HepG2 (cell line): ENCODE results near the gene KCTD6. TPM values are rescaled to one million over a fixed set of nuclear protein-coding genes. Genes with fewer than 3 reads are reported as not detected.

Experiments used
- ATAC-seq: fragments of 200-7000 bp; cut with Tn5 transposase; 3 replicates; pipeline ENCODE4 v1.9.1; 2020; ENCODE audit warnings: mild to moderate bottlenecking, moderate library complexity
- BruUV-seq: library from RNA; stranded (reverse); fragments of 400-500 nt; replicated peaks from 2 replicates; lab custom pipeline; 2021; lab: Mats Ljungman, UMichigan
- CTCF ChIA-PET: fragments of 300-600 bp; formaldehyde crosslinking; extraction: SDS; loops from one replicate; lab custom pipeline; 2021; ENCODE audit warnings: low total read pairs, inconsistent platforms, low intra/inter-chr PET ratio; lab: Yijun Ruan, JAX
- POLR2A ChIA-PET: fragments of 350-600 bp; sonication (Branson Sonifier 250); formaldehyde crosslinking; loops from one replicate; lab custom pipeline; 2020; ENCODE audit warnings: antibody characterized with exemption, inconsistent platforms; lab: Yijun Ruan, JAX
- DNase-seq: peaks from one replicate; pipeline ENCODE4 v3.0.0-alpha.2; 2015; ENCODE audit warnings: low spot score
- FAIRE-seq: peaks from 3 replicates; lab custom pipeline; 2011; peaks lifted over from hg19 to GRCh38; lab: Jason Lieb, UNC
- H2AFZ ChIP-seq: one replicate; pipeline ENCODE4 v1.6.1; 2011; ENCODE audit warnings: low read length, inconsistent platforms
- H3K27ac ChIP-seq: fragments of 300-600 bp; 3 replicates; pipeline ENCODE4 v1.8.0; 2011; ENCODE audit warnings: mixed run types, mild to moderate bottlenecking, mixed read lengths, low read length, inconsistent platforms; ENCODE audit not compliant: insufficient read depth; ENCODE audit errors: extremely low read length
- H3K27me3 ChIP-seq, 2 experiments: fragments of 200-600 bp in 1 of 2; 2 replicates in 1 of 2; 3 replicates in 1 of 2; pipeline versions ENCODE4 v1.6.0 to v1.8.0; 2011; ENCODE audit warnings: low read length in 2 of 2, mild to moderate bottlenecking in 2 of 2, moderate library complexity in 2 of 2, inconsistent platforms in 1 of 2; ENCODE audit not compliant: insufficient read depth in 2 of 2, control insufficient read depth in 1 of 2
- H3K36me3 ChIP-seq, 2 experiments: fragments of 200-600 bp in 1 of 2; replicated peaks in 1 of 2; 2 replicates in 1 of 2; 3 replicates in 1 of 2; pipeline versions ENCODE4 v1.5.1 to v1.8.0; 2011; ENCODE audit warnings: low read length in 2 of 2, inconsistent platforms in 1 of 2; ENCODE audit not compliant: insufficient read depth in 2 of 2, control insufficient read depth in 1 of 2
- H3K4me1 ChIP-seq: 2 replicates; pipeline ENCODE4 v1.5.1; 2012; ENCODE audit warnings: low read length, inconsistent platforms; ENCODE audit not compliant: insufficient read depth
- H3K4me2 ChIP-seq: 2 replicates; pipeline ENCODE4 v1.6.0; 2011; ENCODE audit warnings: low read depth, low read length, inconsistent platforms
- H3K4me3 ChIP-seq, 3 experiments: fragments of 200-600 bp in 1 of 3; sonication (generic), shearing (Covaris generic) in 1 of 3; replicated peaks in 1 of 3; 2 replicates each; pipeline ENCODE4 v1.5.1; 2011 to 2016; ENCODE audit warnings: low read length in 3 of 3, inconsistent platforms in 2 of 3, low read depth in 2 of 3, mild to moderate bottlenecking in 2 of 3, control low read depth in 1 of 3, mixed read lengths in 1 of 3; ENCODE audit not compliant: insufficient read depth in 1 of 3
- H3K79me2 ChIP-seq: one replicate; pipeline ENCODE4 v1.6.1; 2011; ENCODE audit warnings: low read length, inconsistent platforms; ENCODE audit not compliant: insufficient read depth
- H3K9ac ChIP-seq: 2 replicates; pipeline ENCODE4 v1.6.0; 2011; ENCODE audit warnings: mild to moderate bottlenecking, low read depth, low read length, inconsistent platforms; ENCODE audit not compliant: insufficient read depth
- H3K9me3 ChIP-seq: 2 replicates; pipeline ENCODE4 v1.5.1; 2012; ENCODE audit warnings: mild to moderate bottlenecking, low read length
- H4K20me1 ChIP-seq: 2 replicates; pipeline ENCODE4 v1.6.0; 2011; ENCODE audit warnings: inconsistent platforms, mild to moderate bottlenecking, low read length, moderate library complexity; ENCODE audit not compliant: insufficient read depth
- ASH2L ChIP-seq: fragments of 300-600, 200-600 bp; sonication (generic); IDR thresholded peaks from 2 replicates; pipeline ENCODE4 v1.7.0; 2017; ENCODE audit warnings: low read depth, mild to moderate bottlenecking, moderate library complexity, mixed read lengths, low read length; ENCODE audit not compliant: insufficient read length
- BHLHE40 ChIP-seq: IDR thresholded peaks from 2 replicates; pipeline ENCODE4 v1.6.1; 2011; ENCODE audit warnings: low read length, improper control_type of control experiment
- CEBPB ChIP-seq: IDR thresholded peaks from 2 replicates; pipeline ENCODE4 v1.6.1; 2011; ENCODE audit warnings: low read depth, low read length, improper control_type of control experiment, borderline replicate concordance
- NFKBIZ ChIP-seq: IDR thresholded peaks from 2 replicates; pipeline ENCODE4 v1.6.1; 2018; ENCODE audit warnings: missing genetic modification reagents, missing compliant biosample characterization
- PHB2 ChIP-seq: fragments of 450-650 bp; IDR thresholded peaks from 2 replicates; pipeline ENCODE4 v1.6.1; 2018; ENCODE audit not compliant: partially characterized antibody
- RFXAP ChIP-seq: sonication (generic); formaldehyde crosslinking; IDR thresholded peaks from 2 replicates; pipeline ENCODE4 v1.4.0; 2020; ENCODE audit warnings: missing genetic modification reagents, borderline replicate concordance
- TBX2 ChIP-seq: sonication (generic); formaldehyde crosslinking; IDR thresholded peaks from 2 replicates; pipeline ENCODE4 v1.5.0; 2020; ENCODE audit warnings: missing genetic modification reagents, mild to moderate bottlenecking, borderline replicate concordance
- ZNF274 ChIP-seq: sonication (generic); formaldehyde crosslinking; IDR thresholded peaks from 2 replicates; pipeline ENCODE4 v1.5.1; 2020; ENCODE audit warnings: mild to moderate bottlenecking, missing genetic modification reagents
- ZNF839 ChIP-seq: sonication (generic); formaldehyde crosslinking; IDR thresholded peaks from 2 replicates; pipeline ENCODE4 v1.4.0; 2020; ENCODE audit warnings: missing genetic modification reagents, mild to moderate bottlenecking, borderline replicate concordance
- WGBS: methylation state at CpG from one replicate; pipeline ENCODE4 v1.1.6; 2017; ENCODE audit warnings: low lambda C conversion rate; 5-methylcytosine and 5-hydroxymethylcytosine counted together
- in situ Hi-C: cut with HindIII; loops from 2 replicates; pipeline ENCODE4 v1.10.0; 2017; ENCODE audit warnings: low pct_unique_long_range_greater_than_20kb; ENCODE audit not compliant: extremely low pct_ligation_motif_present
- intact Hi-C: fragments of 100-400 bp; cut with micrococcal nuclease; formaldehyde crosslinking; loops from one replicate; pipeline ENCODE4 v1.10.0; 2022; ENCODE audit not compliant: unreplicated experiment
- polyA plus RNA-seq, 8 experiments: library from polyadenylated mRNA; depleted of rRNA in 3 of 8; stranded (reverse) in 7 of 8; unstranded in 1 of 8; fragments of >200 nt; fragmentation: Illumina TruSeq in 4 of 8; extraction: Trizol in 4 of 8; gene quantifications; 2 replicates each; pipeline versions ENCODE4 v1.2.1 to v1.2.3, GENCODE V29; 2011 to 2016; ENCODE audit warnings: low read depth in 4 of 8, missing spikeins in 1 of 8, mixed read lengths in 1 of 8; ENCODE audit not compliant: insufficient read depth in 1 of 8
- total RNA-seq, 5 experiments: library from RNA; depleted of rRNA; stranded (reverse); fragments of >200 nt; fragmentation: Illumina TruSeq; extraction: Trizol; gene quantifications; 2 replicates each; pipeline ENCODE4 v1.2.3, GENCODE V29; 2016; ENCODE audit warnings: low read depth in 1 of 5
- TF ChIP-seq, protein P1 (sequence below): IDR thresholded peaks from 2 replicates; pipeline ENCODE4 v1.6.1; 2016; ENCODE audit warnings: control low read depth
- TF ChIP-seq, protein P2 (sequence below): IDR thresholded peaks from 2 replicates; pipeline ENCODE4 v1.6.1; 2016; ENCODE audit warnings: mild to moderate bottlenecking
- TF ChIP-seq, protein P3 (sequence below): sonication (generic); formaldehyde crosslinking; IDR thresholded peaks from 2 replicates; pipeline ENCODE4 v1.4.0; 2020; ENCODE audit warnings: low read depth, missing genetic modification reagents
- TF ChIP-seq, protein P4 (sequence below): sonication (generic); formaldehyde crosslinking; IDR thresholded peaks from 2 replicates; pipeline ENCODE4 v1.4.0; 2020; ENCODE audit warnings: missing genetic modification reagents, mild to moderate bottlenecking, borderline replicate concordance

Gene KCTD6
- total and polyA plus RNA-seq, 2 of the 13 experiments (the other 11 are each of a cell fraction or from before 2014, with no cell fraction given), result 13.4 to 14.2 TPM

DNA sequence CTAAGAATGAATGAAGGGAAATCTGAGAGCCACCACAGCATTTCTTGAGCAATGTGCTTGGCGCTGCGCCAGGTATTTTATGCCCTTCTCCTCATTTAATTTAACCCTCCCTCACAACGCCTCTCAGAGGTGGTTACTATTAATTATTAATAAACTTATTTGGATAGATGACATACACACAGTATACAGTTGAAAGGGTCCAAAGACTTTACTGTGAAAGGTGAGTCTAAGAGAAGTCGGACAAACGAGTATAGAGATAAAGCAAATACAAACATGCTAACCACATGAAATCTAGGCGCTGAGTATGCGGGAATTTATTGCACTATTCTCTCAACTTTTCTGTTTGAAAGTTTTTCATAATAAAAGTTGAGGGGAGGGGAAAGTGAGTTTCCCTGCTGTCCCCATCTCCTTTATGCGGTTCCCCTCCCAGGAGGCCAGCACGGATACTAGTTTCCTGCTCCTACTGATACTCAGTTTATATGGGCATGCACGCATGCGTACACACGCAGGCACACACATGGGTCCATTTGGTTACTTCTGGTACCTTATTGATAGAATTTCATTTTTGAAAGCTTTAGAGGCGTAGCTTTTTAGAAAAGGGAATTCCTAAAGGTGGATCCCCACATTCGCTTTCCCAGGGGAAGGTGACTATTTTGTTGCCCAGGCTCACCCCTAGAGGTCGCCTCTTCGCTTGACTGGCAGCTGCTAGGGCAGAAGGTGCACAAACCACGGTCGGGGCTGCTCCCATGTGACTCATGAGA is 28.5 kb upstream of the KCTD6 start:
- peak overlapping the region; percentile 82 for H3K27ac ChIP-seq
- peak; percentile 80 for FAIRE-seq
- CTCF ChIA-PET, result interaction anchor here (1.0 to 1.9 kb wide), 4 partner anchors 28 to 167 kb away, joined by 3 to 12 read pairs (median 6); partner anchors contain the start of gene KCTD6
- no peaks in the 10 kb centered on the region for H3K27me3 ChIP-seq
- under 1% methylated on average over 18 of the region's 18 CpGs for WGBS
- DNase-seq, result peak; percentile 70
- no peaks in the 10 kb centered on the region for H4K20me1 ChIP-seq
- peak overlapping the region; percentile 43 for H2AFZ ChIP-seq
- no peaks in the 10 kb centered on the region for H3K9me3 ChIP-seq
- H3K9ac ChIP-seq, result peak overlapping the region; percentile 60
- peaks cover 29% of the 10 kb centered on the region for H3K4me1 ChIP-seq
- peak overlapping the region; percentile 87 for H3K4me2 ChIP-seq
- POLR2A ChIA-PET, result interaction anchor here (0.8 to 1.2 kb wide), 3 partner anchors 11 to 74 kb away, joined by 3 to 5 read pairs (median 4); partner anchors contain the start of gene ACOX2
- in situ Hi-C loops, result no loop called here
- H3K79me2 ChIP-seq, result no peaks in the 10 kb centered on the region
- peak; percentile 95 for ATAC-seq
- H3K4me3 ChIP-seq, result peak overlapping the region; percentile 44 to 55 (median 54)
- no TSS peak for BruUV-seq
- no peaks in the 10 kb centered on the region for H3K36me3 ChIP-seq
- intact Hi-C loops, result loop anchor here (1.0 to 2.0 kb wide), 4 partner anchors 11 to 69 kb away; no protein-coding TSS in a partner anchor
- peak; percentile 15; the same call in 1 of the 2 replicates for TF ChIP-seq TBX2 (CRISPR knock-in tag)
- TF ChIP-seq BHLHE40, result 0 out of 2 replicates have a peak, but pooled peaks have one; percentile 8
- no peak for TF ChIP-seq RFXAP (CRISPR knock-in tag)
- peak; percentile 59; the same call in 1 of the 2 replicates for TF ChIP-seq CEBPB
- TF ChIP-seq ZNF274 (CRISPR knock-in tag), result no peak
- TF ChIP-seq ASH2L, result peak; percentile 45
- no peak for TF ChIP-seq ZNF839 (CRISPR knock-in tag)
- TF ChIP-seq, protein P1, sequence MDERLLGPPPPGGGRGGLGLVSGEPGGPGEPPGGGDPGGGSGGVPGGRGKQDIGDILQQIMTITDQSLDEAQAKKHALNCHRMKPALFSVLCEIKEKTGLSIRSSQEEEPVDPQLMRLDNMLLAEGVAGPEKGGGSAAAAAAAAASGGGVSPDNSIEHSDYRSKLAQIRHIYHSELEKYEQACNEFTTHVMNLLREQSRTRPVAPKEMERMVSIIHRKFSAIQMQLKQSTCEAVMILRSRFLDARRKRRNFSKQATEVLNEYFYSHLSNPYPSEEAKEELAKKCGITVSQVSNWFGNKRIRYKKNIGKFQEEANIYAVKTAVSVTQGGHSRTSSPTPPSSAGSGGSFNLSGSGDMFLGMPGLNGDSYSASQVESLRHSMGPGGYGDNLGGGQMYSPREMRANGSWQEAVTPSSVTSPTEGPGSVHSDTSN (CRISPR knock-in tag), result peak; percentile 75
- TF ChIP-seq NFKBIZ (CRISPR knock-in tag), result no peak
- TF ChIP-seq, protein P2, sequence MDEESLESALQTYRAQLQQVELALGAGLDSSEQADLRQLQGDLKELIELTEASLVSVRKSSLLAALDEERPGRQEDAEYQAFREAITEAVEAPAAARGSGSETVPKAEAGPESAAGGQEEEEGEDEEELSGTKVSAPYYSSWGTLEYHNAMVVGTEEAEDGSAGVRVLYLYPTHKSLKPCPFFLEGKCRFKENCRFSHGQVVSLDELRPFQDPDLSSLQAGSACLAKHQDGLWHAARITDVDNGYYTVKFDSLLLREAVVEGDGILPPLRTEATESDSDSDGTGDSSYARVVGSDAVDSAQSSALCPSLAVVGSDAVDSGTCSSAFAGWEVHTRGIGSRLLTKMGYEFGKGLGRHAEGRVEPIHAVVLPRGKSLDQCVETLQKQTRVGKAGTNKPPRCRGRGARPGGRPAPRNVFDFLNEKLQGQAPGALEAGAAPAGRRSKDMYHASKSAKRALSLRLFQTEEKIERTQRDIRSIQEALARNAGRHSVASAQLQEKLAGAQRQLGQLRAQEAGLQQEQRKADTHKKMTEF (CRISPR knock-in tag), result peak; percentile 58; the same call in 1 of the 2 replicates
- TF ChIP-seq, protein P3, sequence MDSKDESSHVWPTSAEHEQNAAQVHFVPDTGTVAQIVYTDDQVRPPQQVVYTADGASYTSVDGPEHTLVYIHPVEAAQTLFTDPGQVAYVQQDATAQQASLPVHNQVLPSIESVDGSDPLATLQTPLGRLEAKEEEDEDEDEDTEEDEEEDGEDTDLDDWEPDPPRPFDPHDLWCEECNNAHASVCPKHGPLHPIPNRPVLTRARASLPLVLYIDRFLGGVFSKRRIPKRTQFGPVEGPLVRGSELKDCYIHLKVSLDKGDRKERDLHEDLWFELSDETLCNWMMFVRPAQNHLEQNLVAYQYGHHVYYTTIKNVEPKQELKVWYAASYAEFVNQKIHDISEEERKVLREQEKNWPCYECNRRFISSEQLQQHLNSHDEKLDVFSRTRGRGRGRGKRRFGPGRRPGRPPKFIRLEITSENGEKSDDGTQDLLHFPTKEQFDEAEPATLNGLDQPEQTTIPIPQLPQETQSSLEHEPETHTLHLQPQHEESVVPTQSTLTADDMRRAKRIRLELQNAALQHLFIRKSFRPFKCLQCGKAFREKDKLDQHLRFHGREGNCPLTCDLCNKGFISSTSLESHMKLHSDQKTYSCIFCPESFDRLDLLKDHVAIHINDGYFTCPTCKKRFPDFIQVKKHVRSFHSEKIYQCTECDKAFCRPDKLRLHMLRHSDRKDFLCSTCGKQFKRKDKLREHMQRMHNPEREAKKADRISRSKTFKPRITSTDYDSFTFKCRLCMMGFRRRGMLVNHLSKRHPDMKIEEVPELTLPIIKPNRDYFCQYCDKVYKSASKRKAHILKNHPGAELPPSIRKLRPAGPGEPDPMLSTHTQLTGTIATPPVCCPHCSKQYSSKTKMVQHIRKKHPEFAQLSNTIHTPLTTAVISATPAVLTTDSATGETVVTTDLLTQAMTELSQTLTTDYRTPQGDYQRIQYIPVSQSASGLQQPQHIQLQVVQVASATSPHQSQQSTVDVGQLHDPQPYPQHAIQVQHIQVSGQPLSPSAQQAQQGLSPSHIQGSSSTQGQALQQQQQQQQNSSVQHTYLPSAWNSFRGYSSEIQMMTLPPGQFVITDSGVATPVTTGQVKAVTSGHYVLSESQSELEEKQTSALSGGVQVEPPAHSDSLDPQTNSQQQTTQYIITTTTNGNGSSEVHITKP, result no peak
- TF ChIP-seq, protein P4, sequence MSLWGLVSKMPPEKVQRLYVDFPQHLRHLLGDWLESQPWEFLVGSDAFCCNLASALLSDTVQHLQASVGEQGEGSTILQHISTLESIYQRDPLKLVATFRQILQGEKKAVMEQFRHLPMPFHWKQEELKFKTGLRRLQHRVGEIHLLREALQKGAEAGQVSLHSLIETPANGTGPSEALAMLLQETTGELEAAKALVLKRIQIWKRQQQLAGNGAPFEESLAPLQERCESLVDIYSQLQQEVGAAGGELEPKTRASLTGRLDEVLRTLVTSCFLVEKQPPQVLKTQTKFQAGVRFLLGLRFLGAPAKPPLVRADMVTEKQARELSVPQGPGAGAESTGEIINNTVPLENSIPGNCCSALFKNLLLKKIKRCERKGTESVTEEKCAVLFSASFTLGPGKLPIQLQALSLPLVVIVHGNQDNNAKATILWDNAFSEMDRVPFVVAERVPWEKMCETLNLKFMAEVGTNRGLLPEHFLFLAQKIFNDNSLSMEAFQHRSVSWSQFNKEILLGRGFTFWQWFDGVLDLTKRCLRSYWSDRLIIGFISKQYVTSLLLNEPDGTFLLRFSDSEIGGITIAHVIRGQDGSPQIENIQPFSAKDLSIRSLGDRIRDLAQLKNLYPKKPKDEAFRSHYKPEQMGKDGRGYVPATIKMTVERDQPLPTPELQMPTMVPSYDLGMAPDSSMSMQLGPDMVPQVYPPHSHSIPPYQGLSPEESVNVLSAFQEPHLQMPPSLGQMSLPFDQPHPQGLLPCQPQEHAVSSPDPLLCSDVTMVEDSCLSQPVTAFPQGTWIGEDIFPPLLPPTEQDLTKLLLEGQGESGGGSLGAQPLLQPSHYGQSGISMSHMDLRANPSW (CRISPR knock-in tag), result 0 out of 2 replicates have a peak, but pooled peaks have one; percentile 24
- TF ChIP-seq PHB2, result no peak
